Measurements from ENCODE around the gene SLC6A12.

Gene SLC6A12

GRCh38 chr12:210277-211141 is 3.4 kb downstream of the SLC6A12 start:
- TF ChIP-seq ZFX (IDR thresholded peaks at IDR 0.05; ENCODE audit: borderline replicate concordance) (no peak), CTCF (IDR thresholded peaks at IDR 0.05) (no peak)
- H3K27ac ChIP-seq: no peak overlapping the region

GRCh38 chr12:209851-210250 is 4.1 kb downstream of the SLC6A12 start:
- no peak overlapping the region for H3K27ac ChIP-seq
- no peak for TF ChIP-seq ZFX (IDR thresholded peaks at IDR 0.05; ENCODE audit: borderline replicate concordance)
- TF ChIP-seq CTCF (IDR thresholded peaks at IDR 0.05): no peak

GRCh38 chr12:209246-209645 is 4.7 kb downstream of the SLC6A12 start:
- TF ChIP-seq CTCF (IDR thresholded peaks at IDR 0.05) (no peak), ZFX (IDR thresholded peaks at IDR 0.05; ENCODE audit: borderline replicate concordance) (no peak)
- no peak overlapping the region for H3K27ac ChIP-seq

- H3K27ac ChIP-seq: no peak overlapping the region
- no peak for TF ChIP-seq ZFX (IDR thresholded peaks at IDR 0.05; ENCODE audit: borderline replicate concordance)
- no peak for TF ChIP-seq CTCF (IDR thresholded peaks at IDR 0.05)
Measured at GRCh38 chr12:208813-209212, 5.1 kb downstream of the SLC6A12 start.

GRCh38 chr12:207804-208203 is 6.2 kb downstream of the SLC6A12 start:
- no peak overlapping the region for H3K27ac ChIP-seq
- no peak for TF ChIP-seq CTCF (IDR thresholded peaks at IDR 0.05)
- no peak for TF ChIP-seq ZFX (IDR thresholded peaks at IDR 0.05; ENCODE audit: borderline replicate concordance)

GRCh38 chr12:206746-207440 is 7.1 kb downstream of the SLC6A12 start:
- H3K27ac ChIP-seq: no peak overlapping the region
- no peak for TF ChIP-seq ZFX (IDR thresholded peaks at IDR 0.05; ENCODE audit: borderline replicate concordance)
- no peak for TF ChIP-seq CTCF (IDR thresholded peaks at IDR 0.05)

GRCh38 chr12:205026-205425 is 8.9 kb downstream of the SLC6A12 start:
- TF ChIP-seq CTCF (IDR thresholded peaks at IDR 0.05) (no peak), ZFX (IDR thresholded peaks at IDR 0.05; ENCODE audit: borderline replicate concordance) (no peak)
- no peak overlapping the region for H3K27ac ChIP-seq

All from 22Rv1 (cell line).